Left colon (tissue), 2 donors: ENCODE measurements around the gene ZNF619. TPM values are rescaled to one million over a fixed set of nuclear protein-coding genes. Genes with fewer than 3 reads are reported as not detected.

Source experiments
- ATAC-seq: fragments of 200-7000 bp; cut with Tn5 transposase; one replicate; pipeline ENCODE4 v1.9.1; 2020; ENCODE audit warnings: mild to moderate bottlenecking, moderate library complexity
- DNase-seq, 2 donors: peaks; one replicate each; pipeline ENCODE4 v3.0.0-alpha.2; 2020
- intact Hi-C, 2 donors: fragments of 100-400 bp; cut with DNase I in 1 of 2; cut with micrococcal nuclease in 1 of 2; formaldehyde crosslinking; loops; one replicate each; pipeline versions ENCODE4 v1.11.2 to v1.14.0; 2022; cut with DNase I, micrococcal nuclease
- total RNA-seq, 2 donors: library from RNA; stranded (reverse); fragmentation: NEBNext Ultra II Directional; extraction: Animal tissue kit (Norgen Biotek cat#: 25700); gene quantifications; one replicate each; pipeline ENCODE4 v1.2.1, GENCODE V29; 2021
- donor health status: DM: no; HTN: no; CAD: no.
- donor health status: DM: yes; HTN: yes; CAD: no.

ZNF619 gene
- total RNA-seq, 2 donors from 2014 or later, result 6.5 to 11.7 TPM

- intact Hi-C loops, result no loop called here
- DNase-seq, result no peak
- ATAC-seq, result no peak
These were observed 13.3 kb upstream of the ZNF619 start for GRCh38 chr3:40463579-40463978.

GRCh38 chr3:40464339-40465110 lies 12.4 kb upstream of the ZNF619 start:
- ATAC-seq (no peak), DNase-seq (no peak)
- intact Hi-C loops, result no loop called here

- intact Hi-C loops, result no loop called here
- DNase-seq, result no peak
- ATAC-seq, result no peak
These were observed 11.9 kb upstream of the ZNF619 start for GRCh38 chr3:40465111-40465407.

- DNase-seq (no peak), ATAC-seq (no peak)
- intact Hi-C loops, result no loop called here
These were observed 11.5 kb upstream of the ZNF619 start for GRCh38 chr3:40465456-40465855.

- intact Hi-C loops, result no loop called here
- ATAC-seq (peak; percentile 45), DNase-seq (no peak)
These were observed 8.9 kb upstream of the ZNF619 start for GRCh38 chr3:40468018-40468417.

GRCh38 chr3:40470701-40471100 lies 6.2 kb upstream of the ZNF619 start:
- ATAC-seq (no peak), DNase-seq (no peak)
- intact Hi-C loops, result no loop called here

GRCh38 chr3:40477666-40478065 lies 744 bp downstream of the ZNF619 start:
- intact Hi-C loops, result no loop called here
- ATAC-seq, result peak; percentile 20
- DNase-seq, result no peak

- intact Hi-C loops, result no loop called here
- DNase-seq (no peak), ATAC-seq (no peak)
These were observed 10.2 kb downstream of the ZNF619 start for GRCh38 chr3:40487172-40487571.

- intact Hi-C loops, result no loop called here
- DNase-seq (no peak), ATAC-seq (no peak)
These were observed 14.0 kb downstream of the ZNF619 start for GRCh38 chr3:40490916-40491315.

GRCh38 chr3:40494698-40495097 lies 17.8 kb downstream of the ZNF619 start:
- intact Hi-C loops, result no loop called here
- DNase-seq (no peak), ATAC-seq (no peak)

GRCh38 chr3:40497288-40497687 lies 20.4 kb downstream of the ZNF619 start:
- intact Hi-C loops, result no loop called here
- DNase-seq, result no peak
- no peak for ATAC-seq

GRCh38 chr3:40499952-40500351 lies 23.0 kb downstream of the ZNF619 start:
- DNase-seq (no peak), ATAC-seq (no peak)
- intact Hi-C loops, result no loop called here

- no peak for DNase-seq
- ATAC-seq, result no peak
- intact Hi-C loops, result no loop called here
These were observed 25.1 kb downstream of the ZNF619 start for GRCh38 chr3:40502034-40502433.

- DNase-seq, result no peak
- intact Hi-C loops, result no loop called here
- ATAC-seq, result peak; percentile 9
These were observed 27.9 kb downstream of the ZNF619 start for GRCh38 chr3:40504636-40505430.

- intact Hi-C loops, result no loop called here
- peak; percentile 81 to 83 for DNase-seq
- peak; percentile 96 for ATAC-seq
These were observed 28.9 kb downstream of the ZNF619 start, which contains the start of gene ZNF620 for GRCh38 chr3:40505599-40506462. Gene ZNF620 (plus strand): TSS chr3:40506039. CDS start chr3:40506353, 314 bp downstream.

- no peak for ATAC-seq
- DNase-seq, result no peak
- intact Hi-C loops, result no loop called here
These were observed 34.3 kb downstream of the ZNF619 start for GRCh38 chr3:40511031-40511718.

- intact Hi-C loops, result no loop called here
- ATAC-seq, result no peak
- no peak for DNase-seq
These were observed 39.3 kb downstream of the ZNF619 start for GRCh38 chr3:40516201-40516600.

GRCh38 chr3:40518067-40518466 lies 41.1 kb downstream of the ZNF619 start:
- ATAC-seq (no peak), DNase-seq (no peak)
- intact Hi-C loops, result no loop called here

- ATAC-seq (no peak), DNase-seq (no peak)
- intact Hi-C loops, result no loop called here
These were observed 41.9 kb downstream of the ZNF619 start for GRCh38 chr3:40518848-40519247.
